AML-193 (cell line): Measurements from ENCODE around the gene LRRC10B.

Source experiments
- DNase-seq, 2 experiments: peaks; one replicate each; lab custom pipeline; 2025; lab: John Stamatoyannopoulos, UW

Gene LRRC10B

GRCh38 chr11:61531044-61531443 lies 22.5 kb downstream of the LRRC10B start:
- no peak for DNase-seq

- DNase-seq, result peak; percentile 3 to 22
Observed at GRCh38 chr11:61532134-61533038, 23.8 kb downstream of the LRRC10B start.

GRCh38 chr11:61533039-61533375 lies 24.5 kb downstream of the LRRC10B start:
- DNase-seq, result no peak

- DNase-seq, result no peak
Observed at GRCh38 chr11:61533401-61533800, 24.9 kb downstream of the LRRC10B start.

- DNase-seq, result no peak
Observed at GRCh38 chr11:61534025-61534932, 25.7 kb downstream of the LRRC10B start.

- DNase-seq, result no peak
Observed at GRCh38 chr11:61534933-61535839, 26.6 kb downstream of the LRRC10B start.

GRCh38 chr11:61535998-61536675 lies 27.6 kb downstream of the LRRC10B start:
- DNase-seq, result no peak

GRCh38 chr11:61536676-61537270 lies 28.2 kb downstream of the LRRC10B start:
- DNase-seq, result no peak

- no peak for DNase-seq
Observed at GRCh38 chr11:61537326-61537725, 28.8 kb downstream of the LRRC10B start.

- no peak for DNase-seq
Observed at GRCh38 chr11:61538636-61538961, 30.1 kb downstream of the LRRC10B start.

GRCh38 chr11:61539006-61539405 lies 30.5 kb downstream of the LRRC10B start:
- DNase-seq, result no peak

GRCh38 chr11:61539831-61540357 lies 31.3 kb downstream of the LRRC10B start:
- DNase-seq, result no peak

GRCh38 chr11:61540528-61540927 lies 32.0 kb downstream of the LRRC10B start:
- DNase-seq, result no peak

- no peak for DNase-seq
Observed at GRCh38 chr11:61541598-61541997, 33.0 kb downstream of the LRRC10B start.

GRCh38 chr11:61542024-61542461 lies 33.5 kb downstream of the LRRC10B start:
- no peak for DNase-seq

GRCh38 chr11:61542705-61543104 lies 34.2 kb downstream of the LRRC10B start:
- no peak for DNase-seq

GRCh38 chr11:61543606-61544306 lies 35.2 kb downstream of the LRRC10B start:
- DNase-seq, result no peak

GRCh38 chr11:61544466-61544865 lies 35.9 kb downstream of the LRRC10B start:
- no peak for DNase-seq

- peak in 1 of 2 experiments; percentile 12 for DNase-seq
Observed at GRCh38 chr11:61545341-61545740, 36.8 kb downstream of the LRRC10B start.

GRCh38 chr11:61545921-61546320 lies 37.4 kb downstream of the LRRC10B start:
- no peak for DNase-seq
